RWPE2 (cell line): ENCODE data around the gene PAMR1.

Experiments used
- ATAC-seq: fragments of 200-7000 bp; cut with Tn5 transposase; 3 replicates; pipeline ENCODE4 v1.9.1; 2021; ENCODE audit warnings: low read depth
- DNase-seq: peaks from one replicate; pipeline ENCODE4 v3.0.0-alpha.2; 2020; ENCODE audit warnings: low spot score
- H3K27ac ChIP-seq: fragments of 450-650 bp; 2 replicates; pipeline ENCODE4 v1.5.1; 2017; ENCODE audit warnings: mild to moderate bottlenecking; ENCODE audit not compliant: poor library complexity, severe bottlenecking
- H3K27me3 ChIP-seq: fragments of 250-450 bp; sonication (Bioruptor Pico); 2 replicates; pipeline ENCODE4 v1.5.1; 2021; ENCODE audit warnings: mild to moderate bottlenecking, moderate library complexity; ENCODE audit not compliant: insufficient read depth, poor library complexity, severe bottlenecking
- H3K36me3 ChIP-seq: fragments of 250-450 bp; sonication (Bioruptor Pico); 2 replicates; pipeline ENCODE4 v1.5.1; 2020; ENCODE audit warnings: low read depth, mild to moderate bottlenecking, moderate library complexity
- H3K4me1 ChIP-seq: fragments of 250-450 bp; sonication (Bioruptor Pico); 2 replicates; pipeline ENCODE4 v1.5.1; 2021; ENCODE audit warnings: mild to moderate bottlenecking, moderate library complexity; ENCODE audit not compliant: insufficient read depth, poor library complexity, severe bottlenecking
- H3K4me3 ChIP-seq: fragments of 250-450 bp; sonication (Bioruptor Pico); 2 replicates; pipeline ENCODE4 v1.5.1; 2021; ENCODE audit warnings: mild to moderate bottlenecking, moderate library complexity; ENCODE audit not compliant: severe bottlenecking
- H3K9me3 ChIP-seq: fragments of 250-450 bp; sonication (Bioruptor Pico); 2 replicates; pipeline ENCODE4 v1.5.1; 2021; ENCODE audit warnings: mild to moderate bottlenecking, moderate library complexity; ENCODE audit not compliant: severe bottlenecking
- CTCF ChIP-seq: fragments of 450-650 bp; IDR thresholded peaks from one replicate; pipeline ENCODE4 v1.5.1; 2017; ENCODE audit warnings: mild to moderate bottlenecking, moderate library complexity; ENCODE audit not compliant: poor library complexity, severe bottlenecking

Gene PAMR1

GRCh38 chr11:35389897-35390465 is 135.4 kb downstream of the PAMR1 start:
- Histone ChIP-seq H3K4me1 (peaks cover 10% of the 10 kb centered on the region), H3K9me3 (no peaks in the 10 kb centered on the region), H3K27ac (no peak overlapping the region), H3K4me3 (no peak overlapping the region), H3K27me3 (no peaks in the 10 kb centered on the region), H3K36me3 (no peaks in the 10 kb centered on the region)
- DNase-seq, result no peak
- ATAC-seq, result no peak
- no peak for TF ChIP-seq CTCF

- Histone ChIP-seq H3K27ac (no peak overlapping the region), H3K9me3 (no peaks in the 10 kb centered on the region), H3K4me1 (peaks cover 10% of the 10 kb centered on the region), H3K4me3 (no peak overlapping the region), H3K36me3 (no peaks in the 10 kb centered on the region), H3K27me3 (no peaks in the 10 kb centered on the region)
- no peak for ATAC-seq
- DNase-seq, result no peak
- no peak for TF ChIP-seq CTCF
These were observed 136.3 kb downstream of the PAMR1 start for GRCh38 chr11:35389112-35389511.

GRCh38 chr11:35388061-35388460 is 137.4 kb downstream of the PAMR1 start:
- TF ChIP-seq CTCF, result no peak
- Histone ChIP-seq H3K36me3 (no peaks in the 10 kb centered on the region), H3K27me3 (no peaks in the 10 kb centered on the region), H3K4me1 (peaks cover 10% of the 10 kb centered on the region), H3K27ac (no peak overlapping the region), H3K9me3 (no peaks in the 10 kb centered on the region), H3K4me3 (no peak overlapping the region)
- no peak for DNase-seq
- ATAC-seq, result no peak

- H3K4me1 ChIP-seq, result peaks cover 10% of the 10 kb centered on the region
- no peak for TF ChIP-seq CTCF
- no peaks in the 10 kb centered on the region for H3K27me3 ChIP-seq
- ATAC-seq (no peak), DNase-seq (no peak)
- H3K36me3 ChIP-seq, result no peaks in the 10 kb centered on the region
- no peak overlapping the region for H3K27ac ChIP-seq
- H3K4me3 ChIP-seq, result no peak overlapping the region
- no peaks in the 10 kb centered on the region for H3K9me3 ChIP-seq
These were observed 138.1 kb downstream of the PAMR1 start for GRCh38 chr11:35387111-35387982.

GRCh38 chr11:35383953-35384352 is 141.5 kb downstream of the PAMR1 start:
- H3K9me3 ChIP-seq, result no peaks in the 10 kb centered on the region
- TF ChIP-seq CTCF, result no peak
- DNase-seq (no peak), ATAC-seq (no peak)
- H3K4me1 ChIP-seq, result no peaks in the 10 kb centered on the region
- no peak overlapping the region for H3K4me3 ChIP-seq
- no peak overlapping the region for H3K27ac ChIP-seq
- H3K27me3 ChIP-seq, result no peaks in the 10 kb centered on the region
- no peaks in the 10 kb centered on the region for H3K36me3 ChIP-seq
